ENCODE data around the gene LCN2.

LCN2 gene

DNA sequence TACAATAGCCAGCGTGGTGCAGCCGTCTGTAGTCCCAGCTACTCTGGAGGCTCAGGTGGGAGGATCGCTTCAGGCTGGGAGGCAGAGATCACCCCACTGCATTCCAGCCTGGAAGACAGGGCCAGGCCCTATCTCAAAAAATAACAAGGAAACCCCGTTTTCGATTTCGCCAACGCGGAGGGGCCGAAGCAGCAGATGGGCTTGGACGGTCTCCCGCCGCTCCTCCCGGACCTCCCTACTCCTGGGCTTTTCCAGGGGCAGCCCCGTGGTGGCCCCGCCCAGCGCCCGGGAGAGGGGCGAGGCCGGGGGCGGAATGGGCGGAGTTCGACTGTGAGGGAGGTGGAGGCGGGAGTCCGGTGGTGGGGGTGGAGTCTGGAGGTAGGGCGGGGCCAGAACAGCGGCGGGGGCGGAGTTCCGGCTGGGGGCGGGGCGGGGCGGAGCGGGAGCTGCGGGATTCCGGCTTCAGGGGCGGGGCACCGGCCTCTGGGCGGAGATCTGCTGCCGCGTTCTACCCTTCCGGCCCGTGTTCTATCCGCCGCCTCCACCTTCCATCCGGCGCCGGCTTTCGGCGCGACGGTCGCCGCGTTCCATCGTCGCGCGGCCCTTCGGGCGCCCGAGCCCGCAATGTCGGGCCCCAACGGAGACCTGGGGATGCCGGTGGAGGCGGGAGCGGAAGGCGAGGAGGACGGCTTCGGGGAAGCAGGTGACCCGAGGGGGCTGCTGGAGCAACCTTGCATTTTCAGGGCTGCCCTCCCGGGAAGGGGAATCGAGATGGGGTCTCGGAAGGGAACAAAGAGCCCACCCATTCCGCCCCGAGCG is 10.7 kb downstream of the LCN2 start, which contains the start of gene BBLN:
Gene BBLN (plus strand): TSS at position 482 of the 819 bp plus-strand sequence. CDS start 143 bp downstream, at position 625.
- DNase-seq = peak; percentile 76 to 98 (median 94)
- intact Hi-C loops (cut with DNase I) = no loop called here

DNA sequence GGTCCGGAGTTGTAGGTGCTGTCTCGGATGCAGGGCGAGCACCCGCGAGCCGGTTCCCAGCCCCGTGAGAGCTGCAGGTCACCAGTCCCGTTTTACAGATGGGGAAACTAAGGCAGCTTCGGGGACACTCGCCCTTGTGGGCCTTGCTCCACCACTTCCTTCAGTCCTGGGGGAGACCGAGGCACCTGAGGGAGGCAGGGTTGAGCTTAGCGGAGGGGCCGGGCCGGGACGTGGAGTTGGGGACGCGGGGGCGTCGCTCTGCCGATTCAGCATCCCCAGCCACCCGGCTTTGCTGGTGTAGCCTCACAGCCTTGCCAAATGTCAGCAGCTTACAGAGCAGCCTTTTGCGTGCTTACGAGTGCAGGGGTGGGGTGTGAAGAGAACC is 11.3 kb downstream of the LCN2 start:
- peak in 35 of 42 donors; percentile 14 to 62 (median 35) for DNase-seq
- intact Hi-C loops (cut with DNase I) = no loop called here

DNA sequence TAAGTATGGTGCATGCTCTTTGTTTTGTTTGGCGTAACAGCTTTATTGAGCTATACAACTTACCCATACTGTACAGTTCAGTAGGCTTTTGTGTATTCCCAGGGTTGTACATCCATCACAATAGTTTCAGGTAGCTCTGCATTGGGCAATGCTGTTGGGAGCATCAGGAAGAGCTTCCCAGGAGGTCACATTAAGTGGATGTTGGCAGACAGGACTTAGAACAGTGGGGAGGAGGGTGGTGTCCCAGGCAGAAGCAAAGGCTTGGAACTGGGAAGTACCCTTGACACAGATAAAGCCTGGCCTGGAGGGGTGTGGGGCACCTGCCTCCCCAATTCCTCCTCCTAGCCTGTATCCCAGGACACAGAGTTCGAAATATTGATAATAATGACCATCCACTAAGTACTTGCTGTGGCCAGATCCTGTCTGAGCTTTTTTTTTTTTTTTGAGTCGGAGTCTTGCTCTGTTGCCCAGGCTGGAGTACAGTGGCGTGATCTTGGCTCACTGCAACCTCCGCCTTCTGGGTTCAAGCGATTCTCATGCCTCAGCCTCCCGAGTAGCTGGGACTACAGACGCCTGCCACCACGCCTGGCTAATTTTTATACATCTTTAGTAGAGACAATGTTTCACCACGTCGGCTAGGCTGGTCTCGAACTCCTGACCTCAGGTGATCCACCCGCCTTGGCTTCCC is 12.1 kb downstream of the LCN2 start:
- intact Hi-C loops (cut with DNase I) = no loop called here
- DNase-seq = no peak

DNA sequence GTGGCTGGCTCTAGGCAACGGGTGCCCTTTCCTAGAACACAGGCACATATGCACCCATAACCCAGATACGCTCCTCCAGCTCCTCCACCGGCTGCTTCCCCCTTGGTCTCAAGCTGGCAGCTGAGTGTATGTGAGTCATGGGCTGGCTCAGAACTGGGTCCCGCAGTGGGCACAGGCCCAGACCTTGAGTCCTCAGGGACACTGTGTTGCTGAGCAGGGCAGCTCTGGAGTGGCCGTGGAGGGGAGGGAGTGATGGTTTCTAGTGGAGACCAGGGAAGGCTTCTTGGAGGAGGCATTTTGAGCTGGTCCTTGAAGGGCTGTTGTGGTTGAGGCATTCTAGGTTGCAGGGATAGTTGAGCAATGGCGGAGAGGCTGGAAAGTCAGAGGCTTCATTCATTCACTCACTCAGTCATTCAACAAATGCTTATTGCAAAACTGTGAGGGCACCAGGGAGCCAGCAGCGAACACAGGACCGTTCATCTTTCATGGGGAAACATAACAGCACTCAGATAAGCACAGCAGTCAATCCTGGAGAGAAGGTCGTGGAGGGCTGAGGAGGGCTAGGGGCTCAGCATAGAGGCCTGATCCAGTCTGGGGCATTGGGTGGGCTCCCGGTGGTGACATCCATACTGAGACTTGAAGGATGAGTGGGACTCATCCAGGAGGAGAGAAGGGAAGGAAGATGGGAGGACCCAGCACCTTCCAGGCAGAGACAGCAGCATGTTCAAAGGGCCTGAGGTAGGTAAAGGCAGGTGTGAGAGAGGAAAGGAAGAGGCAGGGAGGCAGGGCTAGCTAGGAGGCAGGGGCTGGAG is 13.2 kb downstream of the LCN2 start:
- intact Hi-C loops (cut with DNase I) = no loop called here

DNA sequence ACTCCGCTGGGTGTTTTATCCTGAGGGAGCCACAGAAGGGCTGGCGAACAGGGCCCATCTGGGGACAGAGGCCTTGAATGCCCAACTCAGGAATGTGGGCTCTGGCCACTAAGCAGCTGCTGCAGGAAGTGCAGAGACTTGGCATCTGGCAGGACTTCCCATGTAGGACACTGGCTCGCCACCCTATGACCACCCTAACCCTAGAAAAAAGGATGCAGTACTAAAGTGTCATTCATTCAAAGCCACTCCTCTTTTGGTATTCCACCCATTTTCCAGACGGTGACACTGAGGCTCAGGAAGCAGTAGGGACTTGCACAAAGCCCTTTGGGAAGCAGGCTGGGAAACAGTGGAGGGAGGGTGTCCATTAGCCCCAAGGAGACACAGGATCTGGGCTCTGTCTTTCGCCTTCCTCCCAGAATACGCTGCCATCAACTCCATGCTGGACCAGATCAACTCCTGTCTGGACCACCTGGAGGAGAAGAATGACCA is 13.8 kb downstream of the LCN2 start:
- DNase-seq = no peak
- intact Hi-C loops (cut with DNase I) = no loop called here

More for the DNA sequence above, 13.2 kb downstream of the LCN2 start:
- DNase-seq = peak in 24 of 42 donors; percentile 13 to 76 (median 28)

DNA sequence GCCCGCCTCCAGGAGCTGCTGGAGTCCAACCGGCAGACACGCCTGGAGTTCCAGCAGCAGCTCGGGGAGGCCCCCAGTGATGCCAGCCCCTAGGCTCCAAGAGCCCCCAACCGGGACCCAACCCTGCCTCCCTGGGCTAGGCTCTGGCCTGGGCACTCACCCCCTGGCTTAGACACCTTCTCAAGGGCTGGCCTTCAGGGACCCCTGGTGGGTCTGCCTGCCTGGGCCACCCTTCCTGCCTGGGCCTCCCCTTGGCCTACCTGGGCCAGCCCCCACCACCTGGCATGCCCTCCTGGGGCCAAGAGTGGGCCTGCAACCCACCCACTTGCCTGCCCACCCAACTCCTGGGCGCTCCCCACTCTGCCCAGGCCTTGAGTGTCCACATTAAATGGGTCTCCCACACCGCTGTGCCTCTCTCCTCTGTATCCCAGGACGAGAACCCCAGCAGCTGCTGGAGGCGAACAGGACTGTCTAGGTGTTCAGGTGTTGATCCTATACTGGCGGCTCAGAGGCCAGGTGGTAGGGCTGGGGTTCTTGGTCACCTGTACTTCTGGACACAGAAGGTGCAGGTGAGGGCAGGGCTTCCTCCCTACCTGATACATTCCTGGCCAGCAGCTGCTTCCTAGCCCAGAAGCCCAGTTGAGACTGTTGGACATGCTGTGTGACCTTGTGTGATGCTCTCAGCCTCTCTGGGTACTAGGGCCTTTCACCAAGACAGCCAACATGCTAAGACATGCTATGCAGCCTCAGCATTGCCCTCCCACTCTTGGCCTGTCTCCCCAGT is 14.5 kb downstream of the LCN2 start:
- intact Hi-C loops (cut with DNase I) = no loop called here
- DNase-seq = no peak

DNA sequence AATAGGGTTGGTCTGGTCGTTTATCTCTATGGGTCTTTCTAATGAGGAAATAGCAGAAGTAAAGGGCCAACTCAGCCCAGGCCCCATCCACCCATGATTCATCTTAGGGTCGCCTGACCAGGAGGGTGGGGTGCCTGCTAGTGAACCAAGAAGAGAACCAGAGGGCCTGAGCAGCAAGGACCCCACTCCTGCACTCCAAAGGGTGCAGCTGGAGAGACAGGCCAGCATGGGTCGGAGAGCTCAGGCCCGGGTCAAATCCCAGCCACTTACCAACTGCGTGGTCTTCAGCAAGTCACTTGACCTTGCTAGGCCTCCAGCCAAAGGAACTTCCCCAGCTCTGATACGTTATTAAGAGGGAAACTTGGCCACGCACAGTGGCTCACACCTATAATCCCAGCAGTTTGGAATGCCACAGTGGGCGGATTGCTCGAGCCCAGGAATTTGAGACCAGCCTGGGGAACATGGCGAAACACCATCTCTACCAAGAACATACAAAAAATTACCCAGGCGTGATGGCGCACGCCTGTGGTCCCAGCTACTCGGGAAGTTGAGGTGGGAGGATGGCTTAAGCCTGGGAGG is 15.1 kb downstream of the LCN2 start:
- intact Hi-C loops (cut with DNase I) = no loop called here
- no peak for DNase-seq

DNA sequence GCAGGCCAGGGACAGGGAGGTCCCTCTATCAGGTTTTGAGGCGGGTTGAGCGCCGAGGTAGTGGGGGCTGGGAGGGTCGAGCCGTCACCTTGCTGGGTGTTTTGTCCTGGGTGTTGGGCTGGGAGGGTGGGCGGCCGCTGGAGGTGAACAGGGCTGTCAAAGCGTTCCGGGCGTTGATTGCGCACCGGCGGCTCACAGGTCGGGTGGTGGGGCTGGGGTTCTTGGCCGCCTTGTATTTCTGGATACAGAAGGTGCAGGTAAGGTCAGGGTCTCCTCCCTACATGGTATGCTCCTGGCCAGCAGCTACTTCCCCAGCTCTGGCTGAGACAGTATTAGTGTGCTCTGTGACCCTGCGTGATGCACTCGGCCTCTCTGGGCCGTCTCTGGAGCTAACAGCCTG is 16.9 kb downstream of the LCN2 start:
- no peak for DNase-seq
- intact Hi-C loops (cut with DNase I) = no loop called here

DNA sequence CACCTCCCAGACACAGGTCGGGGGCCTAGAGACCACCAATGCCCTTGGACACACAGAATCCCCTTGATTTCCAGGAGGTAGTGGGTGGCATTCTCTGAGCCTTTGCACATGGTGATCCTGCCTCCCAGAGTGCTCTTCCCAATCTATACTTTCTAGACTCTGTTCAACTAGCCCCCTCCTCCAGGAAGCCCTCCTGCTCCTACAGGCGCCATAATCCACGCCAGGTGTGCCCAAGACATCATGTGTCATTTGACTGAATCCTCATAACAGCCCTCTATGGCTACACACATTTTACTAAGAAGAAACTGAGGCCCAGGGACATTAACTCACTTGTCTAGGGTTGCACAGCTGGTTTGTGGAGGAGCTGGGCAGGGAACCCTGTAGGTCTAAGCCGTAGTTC is 18.0 kb downstream of the LCN2 start:
- intact Hi-C loops (cut with DNase I) = no loop called here

DNA sequence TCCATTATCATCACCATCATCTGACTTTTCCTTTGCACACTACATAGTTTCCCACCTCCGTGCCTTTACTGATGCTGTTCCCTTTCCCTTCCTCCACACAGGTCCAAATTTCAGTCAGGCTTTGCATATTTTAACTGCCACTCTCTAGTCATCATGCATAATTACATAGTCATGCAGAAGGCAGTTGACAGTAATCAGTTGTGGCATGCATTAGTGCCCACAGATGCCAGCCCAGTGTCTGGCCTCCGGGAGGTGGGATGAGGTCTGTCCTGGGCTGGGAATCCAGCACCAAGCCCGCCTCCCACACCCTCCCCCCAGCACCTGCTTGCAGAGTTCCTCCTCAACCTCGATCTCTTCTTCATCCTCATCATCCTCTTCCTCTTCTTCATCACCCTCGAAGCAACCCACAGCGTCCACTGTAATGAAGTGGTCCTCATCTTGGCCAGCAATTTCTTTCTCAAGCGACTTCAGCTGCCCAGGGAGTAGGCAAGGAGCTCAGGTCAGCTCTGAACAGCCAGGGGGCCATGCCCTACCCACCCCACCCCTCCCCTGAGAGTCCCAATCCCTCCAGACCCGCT is 19.6 kb downstream of the LCN2 start:
- intact Hi-C loops (cut with DNase I) = no loop called here
- no peak for DNase-seq

More for the DNA sequence above, 18.0 kb downstream of the LCN2 start:
- no peak for DNase-seq

DNA sequence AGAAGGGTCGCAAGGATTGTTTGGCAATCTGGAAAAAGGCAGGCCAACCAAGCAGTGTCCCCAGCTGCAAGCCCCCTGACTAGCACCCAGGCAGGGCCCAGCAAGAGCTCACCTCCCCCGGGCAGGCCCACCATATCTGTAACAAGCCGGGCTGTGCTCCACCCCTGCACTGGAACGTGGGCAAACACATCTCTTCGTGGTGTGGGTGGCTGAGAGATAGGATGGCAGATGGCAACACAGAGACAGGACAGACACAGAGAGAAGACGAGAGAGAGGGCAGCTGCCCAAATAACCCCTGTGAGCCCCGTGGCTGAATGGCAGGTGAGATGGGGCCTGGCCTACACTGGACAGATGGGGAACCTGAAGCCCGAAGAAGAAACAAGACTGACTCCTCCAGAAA is 20.2 kb downstream of the LCN2 start:
- intact Hi-C loops (cut with DNase I) = no loop called here
- DNase-seq = peak in 21 of 42 donors; percentile 7 to 74 (median 35)

DNA sequence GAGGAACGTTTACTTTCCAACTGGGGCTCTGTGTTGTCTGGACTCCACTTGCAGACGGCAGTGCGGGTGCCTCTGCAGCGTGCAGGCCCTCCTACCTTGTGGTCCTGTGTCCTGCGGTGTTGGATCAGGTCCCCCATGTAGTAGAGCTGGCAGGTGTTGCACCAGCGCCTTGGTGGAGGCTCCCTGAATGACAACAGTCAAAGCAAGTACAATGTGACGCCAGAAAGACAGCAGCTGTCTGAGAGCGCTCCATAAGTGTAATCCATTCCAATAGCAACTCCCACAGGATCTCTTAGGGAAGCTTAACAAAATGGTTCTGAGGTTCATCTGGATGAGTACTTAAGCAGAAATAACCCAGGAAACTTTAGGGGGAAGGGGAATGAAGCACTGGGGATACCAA is 20.7 kb downstream of the LCN2 start:
- intact Hi-C loops (cut with DNase I) = no loop called here
- DNase-seq = peak in 30 of 42 donors; percentile 12 to 83 (median 46)

DNA sequence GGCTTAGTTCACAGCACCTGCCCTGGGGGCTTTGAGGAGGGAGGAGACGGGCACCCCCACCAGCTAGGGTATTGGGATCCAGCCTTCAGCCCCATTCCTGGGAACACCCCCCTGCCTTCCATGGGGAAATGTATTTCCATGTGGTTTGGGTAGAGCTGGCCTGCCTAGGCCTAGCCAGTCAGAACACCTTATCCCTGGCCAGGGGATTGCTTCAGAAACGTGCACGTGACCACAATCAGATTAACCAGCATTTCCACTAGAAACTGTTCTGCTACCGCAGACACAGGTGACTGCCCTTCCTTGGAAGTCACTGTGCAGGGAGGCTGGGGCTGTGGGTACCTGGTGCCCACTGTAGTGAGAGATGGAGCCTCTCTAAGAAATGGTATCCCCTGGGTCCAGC is 24.8 kb downstream of the LCN2 start:
- intact Hi-C loops (cut with DNase I) = no loop called here
- no peak for DNase-seq

DNA sequence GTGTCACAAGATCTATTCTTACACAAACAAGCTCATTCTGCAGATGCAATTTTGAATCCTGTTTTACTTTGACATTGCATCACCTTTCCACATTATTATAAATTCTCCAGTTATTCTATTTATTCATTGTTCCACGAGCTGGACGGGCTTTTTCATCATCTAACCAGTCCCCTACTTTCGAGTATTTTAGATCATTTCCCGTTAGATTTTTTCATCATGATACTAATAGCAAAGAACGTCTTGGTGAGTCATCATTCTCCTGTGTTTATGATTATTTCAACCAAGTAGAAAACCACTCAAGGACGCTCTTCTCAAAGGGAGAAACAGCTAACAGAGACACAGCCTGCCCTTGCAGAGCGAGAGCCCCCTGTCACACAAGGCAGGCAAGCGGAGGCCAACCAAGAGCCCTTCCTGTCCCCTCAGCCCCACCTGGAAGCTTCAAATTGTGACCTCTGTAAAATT is 25.9 kb downstream of the LCN2 start:
- intact Hi-C loops (cut with DNase I) = no loop called here
- no peak for DNase-seq

DNA sequence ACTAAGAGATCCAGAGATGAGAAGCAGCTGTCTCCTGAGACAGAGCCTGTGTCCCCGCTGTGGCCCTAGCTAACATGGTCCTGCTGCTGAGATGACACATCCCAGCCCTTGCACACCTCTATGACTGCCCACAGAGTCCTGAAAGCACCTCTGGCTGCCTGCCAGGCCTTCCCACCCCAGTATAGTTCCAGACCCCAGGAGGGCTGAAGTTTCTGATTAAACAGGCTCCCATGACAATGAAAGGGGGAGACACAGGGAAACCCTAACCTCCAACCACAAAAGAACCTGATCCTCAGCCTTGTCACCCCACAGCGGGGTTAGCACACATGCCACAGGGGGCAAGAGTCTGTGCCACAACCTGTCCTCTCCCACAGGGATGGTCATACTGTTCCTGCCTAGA is 26.5 kb downstream of the LCN2 start:
- intact Hi-C loops (cut with DNase I) = no loop called here
- DNase-seq = no peak

DNA sequence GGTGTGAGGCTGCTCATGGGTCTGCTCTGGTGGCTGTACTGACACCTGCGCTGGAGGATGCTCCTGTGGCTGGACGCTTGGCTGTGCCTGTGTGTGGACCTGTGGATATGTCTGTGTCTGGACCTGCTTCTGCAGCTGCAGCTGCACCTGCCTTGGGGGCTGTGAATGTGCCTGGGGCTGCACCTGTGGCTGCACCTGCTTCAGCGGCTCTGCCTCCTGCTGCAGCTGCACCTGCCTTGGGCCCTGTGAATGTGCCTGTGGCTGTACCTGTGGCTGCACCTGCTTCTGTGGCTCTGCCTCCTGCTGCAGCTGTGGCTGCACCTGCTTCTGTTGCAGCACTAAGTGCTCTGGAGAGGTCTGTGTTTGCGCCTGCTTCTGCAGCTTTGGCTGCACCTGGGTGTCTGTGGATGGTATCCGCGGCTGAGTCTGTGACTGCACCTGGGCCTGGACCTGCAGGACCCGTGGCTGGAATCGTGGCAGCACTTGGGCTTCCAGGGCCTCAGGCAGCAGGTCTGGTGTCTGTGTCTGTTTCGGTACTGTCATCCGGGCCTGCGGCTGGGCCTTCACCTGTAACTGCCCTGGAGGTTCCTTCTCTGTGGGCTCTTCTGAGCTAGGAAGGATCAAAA is 29.7 kb downstream of the LCN2 start:
- no peak for DNase-seq
- intact Hi-C loops (cut with DNase I) = no loop called here

DNA sequence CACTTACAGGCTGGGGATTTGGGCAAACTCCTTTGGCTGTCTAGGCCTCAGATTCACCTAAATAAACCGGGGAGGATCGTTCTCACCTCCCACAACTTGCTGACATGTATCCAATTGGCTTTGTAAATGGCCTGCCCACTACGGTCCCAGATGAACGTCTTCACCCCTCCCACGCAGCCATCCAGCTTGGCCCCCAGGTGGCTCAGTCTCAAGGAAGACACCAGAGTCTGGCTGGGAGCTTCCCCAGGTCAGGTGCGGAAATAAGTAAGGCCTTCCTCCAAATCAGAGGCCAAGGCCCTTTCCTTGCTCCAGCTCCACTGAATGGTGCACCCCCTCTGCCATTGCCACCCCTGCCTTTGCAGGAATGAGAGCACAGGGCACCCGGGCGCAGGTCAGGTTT is 30.7 kb downstream of the LCN2 start:
- DNase-seq = no peak
- intact Hi-C loops (cut with DNase I) = no loop called here

DNA sequence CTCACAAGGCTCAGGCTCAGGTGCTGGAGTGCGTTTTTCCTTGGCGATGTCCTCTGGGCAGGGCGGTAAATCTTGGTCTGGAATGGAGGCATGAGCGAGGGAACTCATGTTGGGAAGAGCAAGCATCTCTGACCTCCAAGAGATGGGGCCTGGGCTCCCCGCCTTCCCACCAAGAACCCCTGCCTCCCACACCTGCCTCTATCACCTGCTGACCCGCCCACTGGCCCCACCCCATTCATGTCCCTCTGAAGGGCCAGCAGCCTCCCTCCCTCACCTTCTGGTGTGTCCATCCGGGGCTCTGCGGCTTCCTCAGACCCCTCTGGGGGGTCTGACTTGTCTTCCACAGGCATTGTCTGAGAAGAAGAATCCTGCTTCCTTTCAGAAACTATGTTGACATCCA is 31.2 kb downstream of the LCN2 start:
- intact Hi-C loops (cut with DNase I) = no loop called here
- DNase-seq = no peak
